IPS-18c (cell line): ENCODE data around the gene KNDC1.
"Not testable (repeated sequence)": the region's sequence is repeated elsewhere in the genome, so short reads cannot be mapped to it uniquely, and the experiment has no call there.

Experiments used
- H3K4me3 ChIP-seq: 2 replicates; pipeline ENCODE4 v1.7.0; 2013; ENCODE audit warnings: low read depth, mild to moderate bottlenecking, low read length, moderate library complexity; ENCODE audit not compliant: insufficient read depth
- H3K9me3 ChIP-seq: one replicate; pipeline ENCODE4 v1.6.1; 2013; ENCODE audit warnings: mild to moderate bottlenecking, low read length, moderate library complexity; ENCODE audit not compliant: control insufficient read depth, insufficient read depth

The KNDC1 gene

GRCh38 chr10:133214468-133215410 is 54.7 kb downstream of the KNDC1 start:
- Histone ChIP-seq H3K9me3 (no peaks in the 10 kb centered on the region), H3K4me3 (no peak overlapping the region)

- H3K4me3 ChIP-seq, result no peak overlapping the region
- H3K9me3 ChIP-seq, result no peaks in the 10 kb centered on the region
These were observed 55.6 kb downstream of the KNDC1 start for GRCh38 chr10:133215586-133215985.

- Histone ChIP-seq H3K4me3 (no peak overlapping the region), H3K9me3 (no peaks in the 10 kb centered on the region)
These were observed 56.8 kb downstream of the KNDC1 start for GRCh38 chr10:133216776-133217175.

GRCh38 chr10:133217800-133218589 is 58.0 kb downstream of the KNDC1 start:
- no peaks in the 10 kb centered on the region for H3K9me3 ChIP-seq
- no peak overlapping the region for H3K4me3 ChIP-seq

GRCh38 chr10:133218891-133219290 is 58.9 kb downstream of the KNDC1 start:
- no peaks in the 10 kb centered on the region for H3K9me3 ChIP-seq

GRCh38 chr10:133219782-133220181 is 59.8 kb downstream of the KNDC1 start:
- no peak overlapping the region for H3K4me3 ChIP-seq

More at GRCh38 chr10:133218891-133219290, 58.9 kb downstream of the KNDC1 start:
- no peak overlapping the region for H3K4me3 ChIP-seq

GRCh38 chr10:133221331-133221730 is 61.3 kb downstream of the KNDC1 start:
- Histone ChIP-seq H3K9me3 (peaks cover 2% of the 10 kb centered on the region), H3K4me3 (no peak overlapping the region)

More at GRCh38 chr10:133219782-133220181, 59.8 kb downstream of the KNDC1 start:
- peaks cover 2% of the 10 kb centered on the region for H3K9me3 ChIP-seq

GRCh38 chr10:133221756-133222155 is 61.7 kb downstream of the KNDC1 start:
- H3K4me3 ChIP-seq, H3K9me3 ChIP-seq: not testable (repeated sequence)

- Histone ChIP-seq H3K4me3 (no peak overlapping the region), H3K9me3 (peaks cover 2% of the 10 kb centered on the region)
These were observed 64.1 kb downstream of the KNDC1 start for GRCh38 chr10:133224076-133224475.

GRCh38 chr10:133224756-133225372 is 64.8 kb downstream of the KNDC1 start:
- Histone ChIP-seq H3K9me3 (peaks cover 2% of the 10 kb centered on the region), H3K4me3 (no peak overlapping the region)

GRCh38 chr10:133225707-133226191 is 65.7 kb downstream of the KNDC1 start:
- Histone ChIP-seq H3K9me3 (peaks cover 2% of the 10 kb centered on the region), H3K4me3 (no peak overlapping the region)

- Histone ChIP-seq H3K4me3 (no peak overlapping the region), H3K9me3 (peaks cover 2% of the 10 kb centered on the region)
These were observed 66.3 kb downstream of the KNDC1 start for GRCh38 chr10:133226251-133226808.

- Histone ChIP-seq H3K4me3 (no peak overlapping the region), H3K9me3 (peaks cover 2% of the 10 kb centered on the region)
These were observed 67.2 kb downstream of the KNDC1 start for GRCh38 chr10:133227256-133227655.

GRCh38 chr10:133229265-133230043 is 69.4 kb downstream of the KNDC1 start:
- peaks cover under 1% of the 10 kb centered on the region for H3K9me3 ChIP-seq
- peak overlapping the region; percentile 53 for H3K4me3 ChIP-seq

GRCh38 chr10:133230044-133230361 is 70.0 kb downstream of the KNDC1 start, which contains the start of gene UTF1:
Gene UTF1, plus strand, starts transcription at chr10:133230217. Its CDS starts 72 bp downstream, at chr10:133230289.
- Histone ChIP-seq H3K9me3 (no peaks in the 10 kb centered on the region), H3K4me3 (peak within 1 kb of the TSS; percentile 53)

GRCh38 chr10:133230387-133231195 is 70.6 kb downstream of the KNDC1 start:
- peak overlapping the region; percentile 51 for H3K4me3 ChIP-seq

More at GRCh38 chr10:133230387-133231195, 70.6 kb downstream of the KNDC1 start:
- peaks cover 4% of the 10 kb centered on the region for H3K9me3 ChIP-seq
